HL-60/S4 (cell line): ENCODE data around the gene LRP1B.
"Not testable (repeated sequence)": the region's sequence is repeated elsewhere in the genome, so short reads cannot be mapped to it uniquely, and the experiment has no call there.

Source experiments
- in situ Hi-C: fragments of 300-500 bp; cut with MboI; formaldehyde crosslinking; loops from 2 replicates; pipeline ENCODE4 v1.14.3; 2022; ENCODE audit warnings: low sequenced_read_pairs

The LRP1B gene

GRCh38 chr2:140667203-140667602, 1463.6 kb downstream of the LRP1B start:
- in situ Hi-C loops: no loop called here

- in situ Hi-C loops: no loop called here
Observed at GRCh38 chr2:140662504-140662903, 1468.3 kb downstream of the LRP1B start.

GRCh38 chr2:140658760-140659692, 1471.8 kb downstream of the LRP1B start:
- in situ Hi-C loops: no loop called here

- in situ Hi-C loops: no loop called here
Observed at GRCh38 chr2:140657657-140658056, 1473.2 kb downstream of the LRP1B start.

DNA sequence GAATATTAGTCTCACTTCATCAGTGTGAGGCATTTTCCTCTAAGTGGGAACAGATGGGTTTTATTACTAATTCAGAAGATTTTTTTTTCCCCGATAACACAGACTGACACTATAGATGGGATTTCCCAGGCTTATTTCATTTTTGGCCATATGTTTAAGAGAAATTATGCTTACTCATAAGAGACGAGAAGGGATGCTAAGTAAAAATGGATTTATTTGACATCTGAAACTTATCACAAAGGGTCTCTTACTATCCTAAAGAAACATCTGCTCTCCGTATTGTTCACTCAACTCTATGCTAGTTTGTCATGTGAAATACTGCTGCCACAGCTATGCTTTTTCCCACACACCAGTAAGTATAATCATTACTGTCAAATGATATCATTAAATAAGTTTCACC, 1476.3 kb downstream of the LRP1B start:
- in situ Hi-C loops: no loop called here

DNA sequence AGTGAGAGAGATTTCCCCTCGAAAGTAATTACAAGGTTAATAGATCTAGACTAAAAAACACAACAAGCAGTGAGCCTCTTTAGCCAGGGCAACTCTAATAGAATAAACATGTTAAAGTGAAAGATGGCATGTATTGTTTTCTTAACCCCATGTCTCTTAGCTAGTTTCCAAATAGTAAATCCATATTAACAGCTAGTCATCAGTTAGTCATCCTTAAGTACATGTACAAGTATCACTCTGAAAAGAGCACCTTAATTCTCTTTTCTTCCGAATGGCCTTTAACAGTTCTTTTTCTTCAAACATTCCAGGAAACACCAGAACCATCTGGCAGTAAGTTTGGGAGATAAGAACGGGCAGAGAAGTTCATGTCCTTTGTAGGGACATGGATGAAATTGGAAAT, 1480.0 kb downstream of the LRP1B start:
- in situ Hi-C loops: no loop called here

DNA sequence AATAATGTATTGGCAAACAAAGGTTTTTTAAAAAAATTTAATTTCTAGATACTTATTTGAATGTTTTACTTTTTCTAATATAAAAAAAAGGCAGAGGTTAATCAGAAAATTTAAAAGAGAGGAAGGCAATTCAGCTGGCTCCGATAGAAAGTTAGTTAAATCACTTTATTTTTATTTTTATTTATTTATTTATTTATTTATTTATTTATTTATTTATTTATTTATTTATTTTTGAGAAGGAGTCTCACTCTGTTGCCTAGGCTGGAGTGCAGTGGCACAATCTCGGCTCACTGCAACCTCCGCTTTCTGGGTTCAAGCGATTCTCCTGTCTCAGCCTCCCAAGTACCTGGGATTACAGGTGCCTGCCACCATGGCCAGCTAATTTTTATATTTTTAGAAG, 1480.7 kb downstream of the LRP1B start:
- in situ Hi-C loops: not testable (repeated sequence)

DNA sequence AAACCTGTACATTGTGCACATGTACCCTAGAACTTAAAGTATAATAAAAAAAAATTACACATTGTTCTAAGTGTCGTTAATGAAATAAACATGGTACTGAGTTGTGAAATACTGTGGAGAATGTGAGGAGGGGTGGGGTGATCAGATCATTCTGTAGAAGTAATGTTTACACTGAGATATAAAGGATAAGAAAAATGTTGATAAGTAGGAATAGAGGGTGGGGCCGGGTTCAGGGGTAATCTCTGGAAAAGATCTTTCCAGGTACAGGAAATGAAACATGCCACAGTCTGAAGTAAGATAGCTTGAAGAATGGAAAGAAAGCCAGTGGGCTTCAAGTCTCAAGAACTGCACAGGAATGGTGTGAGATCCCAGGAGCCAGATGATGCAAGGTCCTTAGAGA, 1482.4 kb downstream of the LRP1B start:
- in situ Hi-C loops: no loop called here

GRCh38 chr2:140643761-140644187, 1487.0 kb downstream of the LRP1B start:
- in situ Hi-C loops: no loop called here

- in situ Hi-C loops: no loop called here
Observed at GRCh38 chr2:140641163-140641562, 1489.7 kb downstream of the LRP1B start.

- in situ Hi-C loops: no loop called here
Observed at GRCh38 chr2:140639628-140640027, 1491.2 kb downstream of the LRP1B start.

- in situ Hi-C loops: no loop called here
Observed at GRCh38 chr2:140630557-140630956, 1500.3 kb downstream of the LRP1B start.

DNA sequence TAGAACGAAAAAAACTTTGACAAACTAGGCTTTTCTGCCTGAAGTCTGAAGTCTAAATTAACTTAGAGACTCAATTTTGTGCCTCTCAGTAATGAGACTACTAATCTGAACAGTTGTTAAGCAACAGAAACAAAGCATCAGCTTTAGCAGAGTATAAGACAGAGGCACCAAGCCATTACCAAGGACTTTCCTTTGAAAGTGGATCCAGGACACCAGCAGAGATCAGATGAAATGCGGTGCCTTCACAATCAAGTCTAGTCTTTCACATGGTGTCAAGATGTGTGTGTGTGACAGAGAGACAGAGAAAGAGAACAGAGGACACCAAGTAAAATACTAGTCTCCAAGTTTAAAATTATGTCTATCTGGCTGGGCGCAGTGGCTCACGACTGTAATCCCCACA, 1502.9 kb downstream of the LRP1B start:
- in situ Hi-C loops: no loop called here

DNA sequence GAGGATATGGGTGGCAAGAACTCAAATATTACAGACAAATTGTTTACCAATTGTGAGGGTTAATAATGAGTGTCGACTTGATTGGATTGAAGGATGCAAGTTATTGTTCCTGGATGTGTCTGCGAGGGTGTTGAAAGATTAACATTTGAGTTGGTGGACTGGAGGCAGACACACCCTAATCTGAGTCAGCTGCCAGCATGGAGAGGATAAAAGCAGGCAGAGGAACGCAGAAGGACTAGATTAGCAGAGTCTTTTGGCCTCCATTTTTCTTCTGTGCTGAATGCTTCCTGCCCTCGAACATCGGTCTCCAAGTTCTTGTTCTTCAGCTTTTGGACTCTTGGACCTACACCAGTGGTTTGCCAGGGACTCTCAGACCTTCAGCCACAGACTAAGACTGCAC, 1503.7 kb downstream of the LRP1B start:
- in situ Hi-C loops: no loop called here

DNA sequence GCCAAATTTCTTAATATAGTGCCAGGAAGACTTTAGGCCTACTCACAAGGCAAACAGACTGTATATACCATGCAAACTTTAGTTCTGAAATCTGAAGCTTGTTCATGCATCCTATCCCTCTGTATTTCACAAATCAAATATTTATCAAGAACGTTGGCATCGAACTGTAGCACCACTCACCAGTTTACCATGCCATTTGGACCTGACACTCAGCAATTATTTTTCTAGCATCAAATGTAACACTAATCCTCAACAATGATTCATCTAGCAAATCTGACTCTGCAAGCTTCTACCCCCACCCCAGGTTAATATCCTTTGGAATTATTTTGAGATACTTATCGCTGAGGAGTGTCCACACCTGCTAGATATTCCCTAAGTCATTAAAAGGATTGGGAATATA, 1506.6 kb downstream of the LRP1B start:
- in situ Hi-C loops: no loop called here

- in situ Hi-C loops: no loop called here
Observed at GRCh38 chr2:140621583-140622362, 1509.0 kb downstream of the LRP1B start.

GRCh38 chr2:140604788-140605187, 1526.0 kb downstream of the LRP1B start:
- in situ Hi-C loops: no loop called here

DNA sequence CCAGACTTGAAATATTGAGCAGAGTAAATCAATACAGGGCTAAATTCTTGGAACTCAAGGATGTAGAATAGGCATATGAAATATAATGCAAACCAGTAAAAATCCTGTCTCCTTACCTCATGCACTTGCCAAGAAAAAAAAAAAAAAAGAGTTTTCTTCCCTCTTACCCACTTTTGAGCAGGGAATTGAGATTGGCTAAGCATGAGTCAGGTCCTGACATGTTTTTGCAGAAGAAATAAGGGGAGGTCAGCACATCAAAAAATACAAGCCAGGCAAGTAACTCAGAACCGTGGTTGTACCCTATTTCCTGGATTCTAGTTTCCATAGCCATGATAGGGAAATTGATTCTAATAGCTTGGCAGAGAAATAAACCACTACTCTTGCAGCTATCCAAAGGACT, 1526.7 kb downstream of the LRP1B start:
- in situ Hi-C loops: no loop called here

GRCh38 chr2:140603416-140603815, 1527.4 kb downstream of the LRP1B start:
- in situ Hi-C loops: no loop called here

GRCh38 chr2:140601801-140602200, 1529.0 kb downstream of the LRP1B start:
- in situ Hi-C loops: no loop called here

GRCh38 chr2:140601342-140601741, 1529.5 kb downstream of the LRP1B start:
- in situ Hi-C loops: no loop called here

DNA sequence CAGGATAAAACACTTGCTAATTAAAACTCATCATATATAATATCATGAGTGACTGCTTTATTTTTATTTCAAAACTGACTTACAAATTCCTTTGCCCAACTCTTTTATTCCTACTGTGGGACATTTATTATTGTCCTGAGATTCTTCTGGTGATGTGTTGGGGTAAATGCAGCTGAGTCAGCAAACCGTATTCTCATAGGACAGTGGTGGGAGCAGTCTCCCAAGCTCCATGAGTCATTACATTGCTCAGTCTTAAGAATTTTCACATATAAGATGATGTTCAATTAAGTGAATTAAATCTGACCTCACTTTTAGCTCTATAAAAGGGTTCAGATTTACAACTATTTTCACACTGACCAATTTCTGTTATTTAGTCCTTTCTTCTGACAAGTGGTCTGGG, 1530.7 kb downstream of the LRP1B start:
- in situ Hi-C loops: no loop called here
